Transverse colon (tissue), 4 donors: Measurements from ENCODE around the gene BCL11B.

ENCODE experiments used
- EP300 ChIP-seq: sonication (generic); formaldehyde crosslinking; IDR thresholded peaks from one replicate; pipeline ENCODE4 v1.6.1; 2017; ENCODE audit warnings: antibody characterized with exemption, low read depth
- POLR2AphosphoS5 ChIP-seq, 3 donors: sonication (generic); formaldehyde crosslinking; IDR thresholded peaks; one replicate each; pipeline ENCODE4 v1.6.1; 2016; ENCODE audit warnings: antibody characterized with exemption in 3 of 3
- TF ChIP-seq, protein P1 (sequence below), 5 experiments: fragments of 200-600 bp in 3 of 5; fragments of 450-650 bp in 2 of 5; sonication (generic) in 3 of 5; IDR thresholded peaks; 1 replicate in 2 of 5; 2 replicates in 3 of 5; pipeline ENCODE4 v1.5.1; 2016 to 2017; ENCODE audit warnings: antibody characterized with exemption in 5 of 5, inconsistent platforms in 3 of 5, mild to moderate bottlenecking in 2 of 5, moderate library complexity in 1 of 5

DNA sequence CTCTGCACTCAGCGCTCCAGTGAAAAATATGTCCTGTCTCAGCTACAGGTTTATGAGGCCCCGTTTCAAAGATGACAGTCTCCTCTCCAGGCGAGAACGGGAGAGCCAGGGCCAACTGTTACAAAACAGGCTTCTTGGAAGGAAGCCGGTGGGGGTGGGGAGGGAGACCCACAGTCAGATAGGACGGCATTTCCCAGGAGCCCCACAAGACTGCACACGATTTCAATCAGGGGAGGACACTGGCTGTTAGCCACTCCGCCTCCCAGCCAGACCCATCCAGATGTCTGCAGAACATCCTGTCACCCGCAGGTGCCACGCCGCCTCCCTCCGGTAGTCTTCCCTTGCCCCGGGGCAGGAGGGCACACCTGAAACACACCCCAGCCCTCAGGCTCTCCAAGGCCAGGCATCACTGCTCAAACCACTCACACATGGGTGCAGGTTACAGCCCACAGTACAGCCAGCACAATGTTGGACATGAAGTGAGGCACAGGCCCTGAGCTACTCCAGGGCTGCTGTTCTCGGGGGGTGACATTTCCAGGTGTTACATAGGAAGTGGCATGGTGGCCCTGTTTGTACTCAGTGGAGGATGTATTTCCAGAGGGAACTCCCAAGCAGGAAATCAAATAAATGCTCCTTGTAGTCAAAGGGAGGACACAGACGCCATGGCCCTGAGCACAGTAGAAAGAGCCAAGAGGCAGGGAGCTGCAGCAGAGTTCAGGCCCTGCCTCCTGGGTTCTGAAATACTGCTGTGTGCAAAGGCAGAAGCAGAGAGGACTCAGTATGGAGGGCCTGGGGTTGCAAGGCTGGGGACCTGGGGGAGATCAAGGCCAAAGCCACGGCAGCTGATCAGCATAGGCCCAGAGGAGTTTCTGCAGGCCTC is 138.1 kb downstream of the BCL11B start:
- TF ChIP-seq POLR2AphosphoS5 (IDR thresholded peaks at IDR 0.05) (no peak), EP300 (no peak)
- TF ChIP-seq, protein P1, sequence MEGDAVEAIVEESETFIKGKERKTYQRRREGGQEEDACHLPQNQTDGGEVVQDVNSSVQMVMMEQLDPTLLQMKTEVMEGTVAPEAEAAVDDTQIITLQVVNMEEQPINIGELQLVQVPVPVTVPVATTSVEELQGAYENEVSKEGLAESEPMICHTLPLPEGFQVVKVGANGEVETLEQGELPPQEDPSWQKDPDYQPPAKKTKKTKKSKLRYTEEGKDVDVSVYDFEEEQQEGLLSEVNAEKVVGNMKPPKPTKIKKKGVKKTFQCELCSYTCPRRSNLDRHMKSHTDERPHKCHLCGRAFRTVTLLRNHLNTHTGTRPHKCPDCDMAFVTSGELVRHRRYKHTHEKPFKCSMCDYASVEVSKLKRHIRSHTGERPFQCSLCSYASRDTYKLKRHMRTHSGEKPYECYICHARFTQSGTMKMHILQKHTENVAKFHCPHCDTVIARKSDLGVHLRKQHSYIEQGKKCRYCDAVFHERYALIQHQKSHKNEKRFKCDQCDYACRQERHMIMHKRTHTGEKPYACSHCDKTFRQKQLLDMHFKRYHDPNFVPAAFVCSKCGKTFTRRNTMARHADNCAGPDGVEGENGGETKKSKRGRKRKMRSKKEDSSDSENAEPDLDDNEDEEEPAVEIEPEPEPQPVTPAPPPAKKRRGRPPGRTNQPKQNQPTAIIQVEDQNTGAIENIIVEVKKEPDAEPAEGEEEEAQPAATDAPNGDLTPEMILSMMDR (IDR thresholded peaks at IDR 0.05): no peak
